Transverse colon (tissue), 4 donors: ENCODE results near the gene SLC22A1. TPM values are rescaled to one million over a fixed set of nuclear protein-coding genes. Genes with fewer than 3 reads are reported as not detected.

Experiments used
- DNase-seq: peaks from one replicate; pipeline ENCODE4 v3.0.0-alpha.2; 2019
- H3K27ac ChIP-seq, 4 donors: fragments of 200-600 bp; sonication (generic); 2 replicates each; pipeline ENCODE4 v1.5.1; 2016 to 2018; ENCODE audit warnings: inconsistent platforms in 4 of 4
- H3K27me3 ChIP-seq: fragments of 200-600 bp; sonication (generic); 2 replicates; pipeline ENCODE4 v1.5.1; 2017; ENCODE audit warnings: inconsistent platforms
- H3K36me3 ChIP-seq, 4 donors: fragments of 200-600 bp; sonication (generic); 2 replicates each; pipeline ENCODE4 v1.5.1; 2017 to 2019; ENCODE audit warnings: inconsistent platforms in 4 of 4
- H3K4me1 ChIP-seq, 4 donors: fragments of 200-600 bp; sonication (generic); 2 replicates each; pipeline ENCODE4 v1.5.1; 2017 to 2020; ENCODE audit warnings: inconsistent platforms in 4 of 4
- H3K4me3 ChIP-seq, 4 donors: fragments of 200-600 bp; sonication (generic); 1 replicate in 1 of 4; 2 replicates in 3 of 4; pipeline versions ENCODE4 v1.5.1 to v1.6.1; 2017 to 2019; ENCODE audit warnings: inconsistent platforms in 4 of 4
- H3K9me3 ChIP-seq, 2 donors: fragments of 200-600 bp; sonication (generic); 2 replicates each; pipeline ENCODE4 v1.5.1; 2017 to 2019; ENCODE audit warnings: inconsistent platforms in 2 of 2
- EP300 ChIP-seq: sonication (generic); formaldehyde crosslinking; IDR thresholded peaks from one replicate; pipeline ENCODE4 v1.6.1; 2017; ENCODE audit warnings: antibody characterized with exemption, low read depth
- POLR2A ChIP-seq: fragments of 450-650 bp; IDR thresholded peaks from one replicate; pipeline ENCODE4 v1.6.1; 2016; ENCODE audit warnings: antibody characterized with exemption, mild to moderate bottlenecking, moderate library complexity
- POLR2AphosphoS5 ChIP-seq, 3 donors: sonication (generic); formaldehyde crosslinking; IDR thresholded peaks; one replicate each; pipeline ENCODE4 v1.6.1; 2016; ENCODE audit warnings: antibody characterized with exemption in 3 of 3
- WGBS, 2 donors: methylation state at CpG; one replicate each; pipeline ENCODE4 v1.1.5; 2018; ENCODE audit warnings: low coverage in 1 of 2; 5-methylcytosine and 5-hydroxymethylcytosine counted together
- in situ Hi-C, 4 donors: fragments of 200-750 bp; cut with MboI; loops; one replicate each; pipeline versions ENCODE4 v1.15.0 to v1.15.1; 2017; ENCODE audit warnings: low sequenced_read_pairs in 3 of 4, low pct_ligation_motif_present in 1 of 4, low pct_unique_long_range_greater_than_20kb in 1 of 4
- intact Hi-C: fragments of 100-400 bp; cut with DNase I; formaldehyde crosslinking; loops from one replicate; pipeline ENCODE4 v1.15.1; 2023; ENCODE audit warnings: low total_unique reads
- total RNA-seq, 4 donors: library from RNA; depleted of rRNA; stranded (reverse); fragments of >200 nt; gene quantifications; one replicate each; pipeline ENCODE4 v1.1.0, GENCODE V29; 2016
- TF ChIP-seq, protein P1 (sequence below), 5 experiments: fragments of 200-600 bp in 3 of 5; fragments of 450-650 bp in 2 of 5; sonication (generic) in 3 of 5; IDR thresholded peaks; 1 replicate in 2 of 5; 2 replicates in 3 of 5; pipeline ENCODE4 v1.5.1; 2016 to 2017; ENCODE audit warnings: antibody characterized with exemption in 5 of 5, inconsistent platforms in 3 of 5, mild to moderate bottlenecking in 2 of 5, moderate library complexity in 1 of 5

The SLC22A1 gene
- total RNA-seq, 4 donors from 2014 or later: 0.40 to 1.7 (median 0.55) TPM; not detected in 1

DNA sequence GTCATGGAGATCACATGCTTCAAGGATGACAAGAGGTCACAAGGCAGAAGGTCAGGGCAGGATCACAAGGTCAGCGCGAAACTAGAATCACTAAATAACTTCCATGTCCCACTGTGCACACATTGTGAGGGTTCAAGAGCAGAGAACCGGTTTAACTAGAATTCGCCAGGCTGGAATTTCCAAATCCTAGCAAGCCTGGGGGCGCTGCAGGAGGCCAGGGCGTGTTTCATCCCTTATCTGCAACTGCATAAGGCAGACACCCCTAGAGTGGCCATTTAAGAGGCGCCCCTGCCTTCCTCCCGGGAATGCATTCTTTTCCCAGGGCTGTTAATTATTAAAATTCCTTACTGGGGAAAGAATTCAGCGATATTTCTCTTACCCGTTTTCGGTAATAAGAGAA, 40.2 kb upstream of the SLC22A1 start:
- DNase-seq: no peak
- 93 to 98% methylated on average over 5 to 11 of the region's 11 CpGs for WGBS, 2 donors
- Histone ChIP-seq H3K27ac (no peak overlapping the region), H3K9me3 (no peaks in the 10 kb centered on the region), H3K4me3 (no peak overlapping the region), H3K4me1 (peaks cover 0 to 7% (median 2%) of the 10 kb centered on the region in 4 donors), H3K36me3 (peaks cover 0 to 55% (median 20%) of the 10 kb centered on the region in 4 donors), H3K27me3 (no peaks in the 10 kb centered on the region)
- intact Hi-C loops (no loop called here), in situ Hi-C loops (loop anchor here in 1 of 4 donors (10.0 kb wide), 1 partner anchor 373 kb away; no protein-coding TSS in a partner anchor)
- no peak for TF ChIP-seq POLR2A
- no peak for TF ChIP-seq POLR2AphosphoS5 (IDR thresholded peaks at IDR 0.05)
- TF ChIP-seq EP300: no peak
- TF ChIP-seq, protein P1, sequence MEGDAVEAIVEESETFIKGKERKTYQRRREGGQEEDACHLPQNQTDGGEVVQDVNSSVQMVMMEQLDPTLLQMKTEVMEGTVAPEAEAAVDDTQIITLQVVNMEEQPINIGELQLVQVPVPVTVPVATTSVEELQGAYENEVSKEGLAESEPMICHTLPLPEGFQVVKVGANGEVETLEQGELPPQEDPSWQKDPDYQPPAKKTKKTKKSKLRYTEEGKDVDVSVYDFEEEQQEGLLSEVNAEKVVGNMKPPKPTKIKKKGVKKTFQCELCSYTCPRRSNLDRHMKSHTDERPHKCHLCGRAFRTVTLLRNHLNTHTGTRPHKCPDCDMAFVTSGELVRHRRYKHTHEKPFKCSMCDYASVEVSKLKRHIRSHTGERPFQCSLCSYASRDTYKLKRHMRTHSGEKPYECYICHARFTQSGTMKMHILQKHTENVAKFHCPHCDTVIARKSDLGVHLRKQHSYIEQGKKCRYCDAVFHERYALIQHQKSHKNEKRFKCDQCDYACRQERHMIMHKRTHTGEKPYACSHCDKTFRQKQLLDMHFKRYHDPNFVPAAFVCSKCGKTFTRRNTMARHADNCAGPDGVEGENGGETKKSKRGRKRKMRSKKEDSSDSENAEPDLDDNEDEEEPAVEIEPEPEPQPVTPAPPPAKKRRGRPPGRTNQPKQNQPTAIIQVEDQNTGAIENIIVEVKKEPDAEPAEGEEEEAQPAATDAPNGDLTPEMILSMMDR (IDR thresholded peaks at IDR 0.05): no peak

DNA sequence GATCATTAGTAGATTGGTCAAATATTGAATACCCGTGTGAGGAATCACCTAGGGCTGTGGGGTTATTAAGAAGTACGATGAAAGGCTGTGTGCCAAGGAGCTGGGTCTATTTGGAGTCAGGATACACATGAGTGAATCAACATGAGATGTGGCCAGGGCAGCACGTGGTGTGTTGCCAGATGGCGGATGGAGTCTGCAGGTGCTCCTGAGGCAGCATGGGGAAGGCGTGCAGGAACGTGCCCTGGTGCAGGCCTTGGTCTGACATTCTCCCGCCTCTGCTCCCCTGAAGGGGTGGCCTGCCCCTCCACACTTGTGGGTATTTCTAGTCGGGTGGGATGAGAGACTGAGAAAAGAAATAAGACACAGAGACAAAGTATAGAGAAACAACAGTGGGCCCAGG, 39.0 kb upstream of the SLC22A1 start:
- Histone ChIP-seq H3K4me3 (no peak overlapping the region), H3K27me3 (no peaks in the 10 kb centered on the region), H3K36me3 (peaks cover 0 to 55% (median 20%) of the 10 kb centered on the region in 4 donors), H3K27ac (no peak overlapping the region), H3K9me3 (no peaks in the 10 kb centered on the region), H3K4me1 (peaks cover 0 to 7% (median 2%) of the 10 kb centered on the region in 4 donors)
- no peak for DNase-seq
- intact Hi-C loops (no loop called here), in situ Hi-C loops (loop anchor here in 1 of 4 donors (10.0 kb wide), 1 partner anchor 372 kb away; no protein-coding TSS in a partner anchor)
- no peak for TF ChIP-seq EP300
- TF ChIP-seq POLR2A: no peak
- no peak for TF ChIP-seq POLR2AphosphoS5 (IDR thresholded peaks at IDR 0.05)
- TF ChIP-seq, protein P1 (IDR thresholded peaks at IDR 0.05): no peak
- 88 to 100% methylated on average over 1 to 8 of the region's 8 CpGs for WGBS, 2 donors

DNA sequence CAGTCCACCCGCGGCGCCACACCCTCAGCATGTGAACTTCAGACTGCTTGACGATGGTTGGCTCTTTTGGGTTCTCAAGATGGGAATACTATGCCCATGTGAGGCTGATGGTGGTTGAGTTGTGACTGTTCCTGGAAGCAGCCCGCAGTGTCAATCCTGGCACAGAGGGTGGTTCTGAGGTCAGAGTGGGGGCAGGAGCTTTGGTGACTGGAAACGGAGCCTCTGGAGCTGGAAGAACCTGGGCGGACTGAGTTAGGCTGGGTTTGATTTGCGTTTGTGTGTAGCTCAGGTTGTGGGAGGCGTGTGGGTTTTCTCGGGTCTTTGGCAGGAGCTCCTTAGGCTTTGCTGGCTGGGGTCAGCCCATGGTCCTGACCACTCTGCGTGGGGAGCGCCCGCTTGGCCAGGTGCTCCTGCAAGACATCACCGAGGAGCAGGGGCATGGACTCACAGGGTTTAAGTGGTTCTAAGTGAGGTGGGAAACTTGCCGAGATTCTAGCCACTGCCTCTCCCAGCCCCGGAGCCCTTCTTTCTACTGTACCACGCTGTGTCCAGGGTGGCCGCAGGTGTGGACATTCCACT, 37.3 kb upstream of the SLC22A1 start:
- Histone ChIP-seq H3K27ac (peak overlapping the region in 3 of 4 donors; percentile 37 to 67 (median 65)), H3K4me1 (peaks cover 0 to 14% (median 9%) of the 10 kb centered on the region in 4 donors), H3K27me3 (no peaks in the 10 kb centered on the region), H3K4me3 (no peak overlapping the region), H3K9me3 (no peaks in the 10 kb centered on the region), H3K36me3 (peaks cover 0 to 49% (median 20%) of the 10 kb centered on the region in 4 donors)
- 93% methylated on average over 3 to 18 of the region's 18 CpGs for WGBS, 2 donors
- DNase-seq: no peak
- in situ Hi-C loops (loop anchor here in 1 of 4 donors (10.0 kb wide), 1 partner anchor 371 kb away; no protein-coding TSS in a partner anchor), intact Hi-C loops (loop anchor here (1.0 kb wide), 1 partner anchor 38 kb away; no protein-coding TSS in a partner anchor)
- TF ChIP-seq EP300 (no peak), POLR2A (no peak), POLR2AphosphoS5 (IDR thresholded peaks at IDR 0.05) (no peak)
- TF ChIP-seq, protein P1 (IDR thresholded peaks at IDR 0.05): no peak

DNA sequence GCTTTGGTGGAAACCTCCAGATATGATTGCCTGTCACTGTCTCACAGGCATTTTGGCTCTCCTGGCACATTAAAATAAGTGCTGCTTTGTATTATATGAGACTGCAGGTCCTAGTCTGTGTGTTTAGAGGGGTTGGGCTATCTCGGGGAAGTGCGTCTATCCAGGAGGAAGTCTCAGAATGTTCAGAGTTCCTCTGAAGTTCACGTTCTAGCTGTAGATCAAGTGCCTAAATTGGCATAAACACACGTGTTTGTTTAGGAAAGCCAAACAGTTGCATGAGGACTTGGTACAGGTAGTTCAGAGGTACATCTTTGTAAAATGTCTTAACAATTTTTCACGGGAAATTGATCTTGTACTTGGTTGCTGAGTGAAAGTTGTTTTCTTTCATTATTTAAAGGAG, 36.4 kb upstream of the SLC22A1 start:
- H3K4me1 ChIP-seq: peaks cover 6 to 23% (median 18%) of the 10 kb centered on the region in 4 donors
- peak overlapping the region; percentile 37 to 67 (median 51) for H3K27ac ChIP-seq
- TF ChIP-seq EP300: no peak
- no peak for TF ChIP-seq POLR2AphosphoS5 (IDR thresholded peaks at IDR 0.05)
- TF ChIP-seq, protein P1 (IDR thresholded peaks at IDR 0.05): no peak
- no peak for TF ChIP-seq POLR2A
- intact Hi-C loops: loop anchor here (5.0 kb wide), 1 partner anchor 372 kb away; no protein-coding TSS in a partner anchor
- H3K36me3 ChIP-seq: peaks cover 0 to 49% (median 20%) of the 10 kb centered on the region in 4 donors
- in situ Hi-C loops: loop anchor here in 1 of 4 donors (10.0 kb wide), 1 partner anchor 370 kb away; no protein-coding TSS in a partner anchor
- no peak overlapping the region for H3K4me3 ChIP-seq
- DNase-seq: no peak
- no peaks in the 10 kb centered on the region for H3K27me3 ChIP-seq
- 59 to 80% methylated on average over 1 to 5 of the region's 5 CpGs for WGBS, 2 donors
- no peaks in the 10 kb centered on the region for H3K9me3 ChIP-seq
